Measurements from ENCODE around the gene DARS2. TPM values are rescaled to one million over a fixed set of nuclear protein-coding genes. Genes with fewer than 3 reads are reported as not detected.
"Not testable (repeated sequence)": the region's sequence is repeated elsewhere in the genome, so short reads cannot be mapped to it uniquely, and the experiment has no call there.

DARS2 gene
- total RNA-seq, 2 donors from 2014 or later = 37.9 to 43.0 TPM

GRCh38 chr1:173784997-173785396 is 39.5 kb upstream of the DARS2 start:
- H3K4me3 Mint-ChIP-seq = no peak overlapping the region
- 94 to 98% methylated on average over 5 to 7 of the region's 7 CpGs for WGBS, 2 experiments (ENCODE audit: insufficient coverage in 1 of 2, insufficient read length in 1 of 2)
- H3K27me3 Mint-ChIP-seq (ENCODE audit: insufficient read depth) = no peaks in the 10 kb centered on the region
- TF ChIP-seq CTCF (conservative IDR thresholded peaks at IDR 0.05) = no peak
- Histone ChIP-seq H3K9ac (ENCODE audit: extremely low read depth, low read length, poor library complexity, severe bottlenecking) (no peak overlapping the region), H3K9me3 (ENCODE audit: control insufficient read depth, low read length) (no peaks in the 10 kb centered on the region), H3K36me3 (ENCODE audit: control insufficient read depth, insufficient read depth, low read length) (peaks cover 51% of the 10 kb centered on the region), H3K4me3 (ENCODE audit: low read length) (no peak overlapping the region), H3K27me3 (ENCODE audit: control insufficient read depth, insufficient read depth, low read length, poor library complexity, severe bottlenecking) (no peaks in the 10 kb centered on the region), H3K27ac (ENCODE audit: low read depth, low read length) (no peak overlapping the region), H3K4me1 (ENCODE audit: control insufficient read depth, insufficient read depth, low read length) (no peaks in the 10 kb centered on the region)
- DNase-seq = no peak
- no peak overlapping the region for H3K27ac Mint-ChIP-seq
- peaks cover 28% of the 10 kb centered on the region for H3K36me3 Mint-ChIP-seq (ENCODE audit: low read depth)
- H3K4me1 Mint-ChIP-seq = peaks cover 9% of the 10 kb centered on the region
- no peaks in the 10 kb centered on the region for H3K9me3 Mint-ChIP-seq

DNA sequence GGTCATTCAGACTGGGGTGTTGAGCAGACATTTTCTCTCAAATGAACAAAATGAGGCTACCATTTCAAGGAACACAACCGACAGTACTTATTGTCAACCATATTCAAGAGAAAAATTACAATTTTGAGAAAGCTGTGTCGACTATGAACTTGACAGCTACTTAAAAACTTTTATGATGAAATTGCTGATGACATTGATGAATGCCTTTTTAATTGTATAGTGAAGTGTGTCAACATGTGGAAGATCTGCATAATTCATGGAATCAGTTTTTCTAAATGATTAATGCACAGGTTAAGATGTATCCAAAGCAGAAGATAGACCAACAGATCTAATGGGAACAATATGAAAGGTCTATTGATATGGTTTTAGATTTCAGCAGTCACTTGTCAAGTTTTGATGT is 34.6 kb upstream of the DARS2 start:
- Histone ChIP-seq H3K4me3 (ENCODE audit: low read length) (no peak overlapping the region), H3K27me3 (ENCODE audit: control insufficient read depth, insufficient read depth, low read length, poor library complexity, severe bottlenecking) (no peaks in the 10 kb centered on the region), H3K27ac (ENCODE audit: low read depth, low read length) (no peak overlapping the region), H3K9ac (ENCODE audit: extremely low read depth, low read length, poor library complexity, severe bottlenecking) (no peak overlapping the region), H3K36me3 (ENCODE audit: control insufficient read depth, insufficient read depth, low read length) (peaks cover 37% of the 10 kb centered on the region), H3K9me3 (ENCODE audit: control insufficient read depth, low read length) (no peaks in the 10 kb centered on the region), H3K4me1 (ENCODE audit: control insufficient read depth, insufficient read depth, low read length) (no peaks in the 10 kb centered on the region)
- no peak for DNase-seq
- TF ChIP-seq CTCF (conservative IDR thresholded peaks at IDR 0.05) = no peak
- 94 to 100% methylated on average over 1 to 2 of the region's 2 CpGs for WGBS, 2 experiments (ENCODE audit: insufficient coverage in 1 of 2, insufficient read length in 1 of 2)
- peaks cover 15% of the 10 kb centered on the region for H3K36me3 Mint-ChIP-seq (ENCODE audit: low read depth)
- no peak overlapping the region for H3K27ac Mint-ChIP-seq
- peaks cover 4% of the 10 kb centered on the region for H3K9me3 Mint-ChIP-seq
- no peak overlapping the region for H3K4me3 Mint-ChIP-seq
- no peaks in the 10 kb centered on the region for H3K27me3 Mint-ChIP-seq (ENCODE audit: insufficient read depth)
- peaks cover 12% of the 10 kb centered on the region for H3K4me1 Mint-ChIP-seq

- H3K36me3 Mint-ChIP-seq (ENCODE audit: low read depth) = peaks cover 48% of the 10 kb centered on the region
- H3K27me3 ChIP-seq (ENCODE audit: control insufficient read depth, insufficient read depth, low read length, poor library complexity, severe bottlenecking) = no peaks in the 10 kb centered on the region
- no peaks in the 10 kb centered on the region for H3K4me1 Mint-ChIP-seq
Measured at GRCh38 chr1:173798078-173798477, 26.4 kb upstream of the DARS2 start.

DNA sequence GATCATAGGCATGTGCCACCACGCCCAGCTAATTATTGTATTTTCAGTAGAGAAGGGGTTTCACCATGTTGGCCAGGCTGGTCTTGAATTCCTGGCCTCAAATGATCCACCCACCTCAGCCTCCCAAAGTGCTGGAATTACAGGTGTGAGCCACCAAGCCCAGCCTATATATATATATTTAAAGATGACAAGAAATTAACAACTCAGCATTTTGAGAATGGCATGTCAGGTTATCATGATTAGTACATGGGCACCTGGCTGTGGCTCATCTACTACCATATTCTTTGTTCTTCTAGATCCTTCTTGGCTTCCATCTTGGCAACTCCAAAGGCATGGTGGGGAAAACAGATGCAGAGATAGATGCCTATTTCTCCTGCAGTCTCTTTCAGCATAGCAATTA is 24.5 kb upstream of the DARS2 start:
- not testable (repeated sequence) for DNase-seq; H3K27ac Mint-ChIP-seq; H3K4me3 Mint-ChIP-seq; H3K27me3 Mint-ChIP-seq (ENCODE audit: insufficient read depth); H3K27ac ChIP-seq (ENCODE audit: low read depth, low read length); H3K4me1 Mint-ChIP-seq; H3K27me3 ChIP-seq (ENCODE audit: control insufficient read depth, insufficient read depth, low read length, poor library complexity, severe bottlenecking); H3K4me1 ChIP-seq (ENCODE audit: control insufficient read depth, insufficient read depth, low read length); H3K9ac ChIP-seq (ENCODE audit: extremely low read depth, low read length, poor library complexity, severe bottlenecking); H3K4me3 ChIP-seq (ENCODE audit: low read length)
- 100% methylated on average over 1 of the region's 1 CpG; no CpG with 5 or more reads in 1 of the 2 experiments for WGBS, 2 experiments (ENCODE audit: insufficient coverage in 1 of 2, insufficient read length in 1 of 2)
- H3K9me3 ChIP-seq (ENCODE audit: control insufficient read depth, low read length) = peaks cover 16% of the 10 kb centered on the region
- Mint-ChIP-seq H3K36me3 (ENCODE audit: low read depth) (peaks cover 45% of the 10 kb centered on the region), H3K9me3 (peaks cover 12% of the 10 kb centered on the region)
- H3K36me3 ChIP-seq (ENCODE audit: control insufficient read depth, insufficient read depth, low read length) = peaks cover 65% of the 10 kb centered on the region

More at GRCh38 chr1:173798078-173798477, 26.4 kb upstream of the DARS2 start:
- no peak overlapping the region for H3K4me3 Mint-ChIP-seq
- no peak overlapping the region for H3K27ac Mint-ChIP-seq
- H3K9ac ChIP-seq (ENCODE audit: extremely low read depth, low read length, poor library complexity, severe bottlenecking) = no peak overlapping the region
- H3K27ac ChIP-seq (ENCODE audit: low read depth, low read length) = no peak overlapping the region
- H3K4me3 ChIP-seq (ENCODE audit: low read length) = no peak overlapping the region
- no peaks in the 10 kb centered on the region for H3K4me1 ChIP-seq (ENCODE audit: control insufficient read depth, insufficient read depth, low read length)
- DNase-seq = no peak
- H3K36me3 ChIP-seq (ENCODE audit: control insufficient read depth, insufficient read depth, low read length) = peaks cover 55% of the 10 kb centered on the region
- H3K9me3 ChIP-seq (ENCODE audit: control insufficient read depth, low read length) = peaks cover 16% of the 10 kb centered on the region
- peaks cover 17% of the 10 kb centered on the region for H3K9me3 Mint-ChIP-seq
- TF ChIP-seq CTCF (conservative IDR thresholded peaks at IDR 0.05) = no peak
- H3K27me3 Mint-ChIP-seq (ENCODE audit: insufficient read depth) = no peaks in the 10 kb centered on the region

All from endodermal cell (in vitro differentiated cells).